IPS-11a (cell line): ENCODE data around the gene PVALB.

ENCODE experiments used
- H3K4me3 ChIP-seq: one replicate; pipeline ENCODE4 v1.5.1; 2013; ENCODE audit warnings: low read depth, low read length, control low read depth

Gene PVALB

GRCh38 chr22:36846949-36847348, 30.1 kb upstream of the PVALB start:
- no peak overlapping the region for H3K4me3 ChIP-seq

GRCh38 chr22:36846271-36846670, 29.4 kb upstream of the PVALB start:
- no peak overlapping the region for H3K4me3 ChIP-seq

- H3K4me3 ChIP-seq = no peak overlapping the region
Measured at GRCh38 chr22:36840106-36840505, 23.3 kb upstream of the PVALB start.

- no peak overlapping the region for H3K4me3 ChIP-seq
Measured at GRCh38 chr22:36839356-36840073, 22.7 kb upstream of the PVALB start.

GRCh38 chr22:36838119-36839030, 21.5 kb upstream of the PVALB start:
- no peak overlapping the region for H3K4me3 ChIP-seq

GRCh38 chr22:36835903-36836302, 19.1 kb upstream of the PVALB start:
- no peak overlapping the region for H3K4me3 ChIP-seq

- H3K4me3 ChIP-seq = no peak overlapping the region
Measured at GRCh38 chr22:36833073-36833472, 16.2 kb upstream of the PVALB start.

- no peak overlapping the region for H3K4me3 ChIP-seq
Measured at GRCh38 chr22:36831717-36832116, 14.9 kb upstream of the PVALB start.

- no peak overlapping the region for H3K4me3 ChIP-seq
Measured at GRCh38 chr22:36831206-36831605, 14.4 kb upstream of the PVALB start.

- H3K4me3 ChIP-seq = no peak overlapping the region
Measured at GRCh38 chr22:36830601-36831000, 13.8 kb upstream of the PVALB start.

- no peak overlapping the region for H3K4me3 ChIP-seq
Measured at GRCh38 chr22:36829370-36830002, 12.7 kb upstream of the PVALB start.

GRCh38 chr22:36828815-36829214, 12.0 kb upstream of the PVALB start:
- H3K4me3 ChIP-seq = no peak overlapping the region

- no peak overlapping the region for H3K4me3 ChIP-seq
Measured at GRCh38 chr22:36826262-36826661, 9.4 kb upstream of the PVALB start.

- no peak overlapping the region for H3K4me3 ChIP-seq
Measured at GRCh38 chr22:36824655-36825054, 7.8 kb upstream of the PVALB start.

GRCh38 chr22:36823186-36823839, 6.5 kb upstream of the PVALB start:
- no peak overlapping the region for H3K4me3 ChIP-seq

- no peak overlapping the region for H3K4me3 ChIP-seq
Measured at GRCh38 chr22:36822581-36822980, 5.7 kb upstream of the PVALB start.

GRCh38 chr22:36819112-36819511, 2.3 kb upstream of the PVALB start:
- no peak overlapping the region for H3K4me3 ChIP-seq

GRCh38 chr22:36818010-36818642, 1.3 kb upstream of the PVALB start:
- H3K4me3 ChIP-seq = no peak overlapping the region

- H3K4me3 ChIP-seq = no peak overlapping the region
Measured at GRCh38 chr22:36817525-36817848, 652 bp upstream of the PVALB start.

- H3K4me3 ChIP-seq = peak overlapping the region; percentile 44
Measured at GRCh38 chr22:36816339-36816635, 548 bp downstream of the PVALB start.
